ENCODE measurements around the gene ITK.

DNA sequence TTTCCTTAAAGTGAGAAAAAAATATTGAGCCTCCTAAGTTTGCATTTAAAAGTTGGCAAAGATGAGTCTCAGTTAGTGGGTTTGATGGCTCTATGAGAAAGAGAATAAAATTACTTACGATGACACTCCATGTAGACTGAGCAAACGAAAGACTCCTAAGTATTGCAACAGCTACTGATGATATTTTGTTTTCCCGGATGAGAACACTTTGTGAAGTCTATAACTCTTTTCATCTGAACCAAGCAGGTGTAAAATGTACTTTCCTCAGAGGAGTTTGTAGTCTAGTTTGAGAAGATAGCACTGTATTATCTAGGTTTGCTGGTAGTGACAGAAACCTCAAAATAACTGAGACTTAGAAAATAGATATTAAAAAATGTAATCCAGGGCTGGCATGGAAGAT lies 1.7 kb upstream of the ITK start:
- TF ChIP-seq EZH2 (IDR thresholded peaks at IDR 0.05) (no peak), POLR2AphosphoS5 (IDR thresholded peaks at IDR 0.05; ENCODE audit: borderline replicate concordance, low read depth, low read length) (no peak), FOXP2 (optimal IDR thresholded peaks at IDR 0.05; ENCODE audit: control extremely low read depth, extremely low read length, insufficient read depth) (no peak)
